GM19351 (cell line): ENCODE results near the gene TGIF2.

ENCODE experiments used
- ATAC-seq: cut with Tn5 transposase; IDR thresholded peaks from one replicate; pipeline ENCODE4 v1.9.1; 2021; ENCODE audit warnings: mild to moderate bottlenecking, moderate library complexity; ENCODE audit not compliant: unreplicated experiment

The TGIF2 gene

DNA sequence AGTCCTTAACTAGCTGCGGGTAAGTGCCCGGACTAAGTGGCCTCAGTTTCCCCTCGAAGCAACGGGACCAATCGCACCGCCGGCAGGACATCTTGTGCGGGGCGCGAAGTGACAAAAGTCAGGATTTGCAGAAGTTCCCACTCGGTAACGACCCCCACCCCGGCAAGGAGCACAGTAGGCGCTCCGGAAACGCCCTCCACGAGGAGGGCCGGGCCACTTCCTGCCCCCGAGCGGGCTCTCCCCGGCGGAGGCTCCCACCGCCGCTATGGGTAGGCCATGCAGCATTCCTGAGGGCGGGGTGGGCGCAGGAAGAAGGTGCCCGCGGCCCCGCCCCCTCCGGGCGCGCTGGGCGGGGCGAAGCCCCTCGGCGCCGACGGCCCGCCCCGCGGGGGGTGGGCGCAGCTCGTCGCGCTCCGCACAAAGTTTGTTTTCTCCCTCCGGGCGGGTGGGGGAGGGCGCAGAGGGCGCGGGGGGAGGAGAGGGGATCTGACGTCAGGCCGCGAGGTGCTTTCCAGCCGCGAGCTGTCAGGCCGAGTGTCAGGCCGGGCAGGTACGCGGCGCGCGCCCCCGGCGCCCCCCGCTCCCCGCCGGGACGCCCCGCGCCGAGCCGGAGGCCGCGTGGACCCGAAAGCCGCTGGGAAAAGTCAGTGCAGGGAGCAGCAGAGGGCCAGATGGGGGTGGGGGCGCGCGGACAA is at the start of gene TGIF2:
TGIF2 (plus strand) TSS at position 495 of the 695 bp plus-strand sequence. CDS start 5,178 bp downstream, outside the sequence.
- peak; percentile 61 for ATAC-seq

DNA sequence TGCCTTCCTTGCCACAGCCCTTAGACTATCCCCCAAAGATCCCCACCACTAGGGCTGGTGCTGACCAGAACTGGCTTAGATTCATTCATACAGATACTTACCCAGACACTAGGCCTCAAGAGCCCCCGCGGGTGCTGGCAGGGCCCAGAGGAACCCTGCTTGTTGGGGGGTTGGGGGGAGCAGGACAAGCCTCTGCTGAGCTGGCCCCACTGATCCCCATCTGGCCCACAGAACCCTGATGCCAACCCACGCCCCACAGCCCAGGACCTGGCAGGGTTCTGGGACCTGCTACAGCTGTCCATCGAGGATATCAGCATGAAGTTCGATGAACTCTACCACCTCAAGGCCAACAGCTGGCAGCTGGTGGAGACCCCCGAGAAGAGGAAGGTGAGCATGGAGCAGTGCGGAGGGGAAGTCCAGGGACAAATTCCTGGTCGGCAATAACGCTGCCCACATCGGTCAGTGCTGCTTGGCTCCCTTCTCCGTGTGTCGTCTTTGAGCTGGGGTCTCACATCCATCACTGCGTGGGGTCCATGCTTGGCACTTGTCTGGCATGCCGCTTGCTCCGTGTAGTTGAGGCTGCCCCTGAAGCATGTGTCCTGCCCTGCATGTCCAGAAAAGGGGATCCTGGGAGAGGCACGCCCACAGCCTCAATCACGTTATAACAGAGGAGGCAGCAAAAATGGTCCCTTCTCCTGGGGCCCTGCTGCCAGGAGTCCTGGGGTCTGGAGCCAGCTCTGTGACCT is 47.6 kb upstream of the TGIF2 start:
- ATAC-seq: no peak

DNA sequence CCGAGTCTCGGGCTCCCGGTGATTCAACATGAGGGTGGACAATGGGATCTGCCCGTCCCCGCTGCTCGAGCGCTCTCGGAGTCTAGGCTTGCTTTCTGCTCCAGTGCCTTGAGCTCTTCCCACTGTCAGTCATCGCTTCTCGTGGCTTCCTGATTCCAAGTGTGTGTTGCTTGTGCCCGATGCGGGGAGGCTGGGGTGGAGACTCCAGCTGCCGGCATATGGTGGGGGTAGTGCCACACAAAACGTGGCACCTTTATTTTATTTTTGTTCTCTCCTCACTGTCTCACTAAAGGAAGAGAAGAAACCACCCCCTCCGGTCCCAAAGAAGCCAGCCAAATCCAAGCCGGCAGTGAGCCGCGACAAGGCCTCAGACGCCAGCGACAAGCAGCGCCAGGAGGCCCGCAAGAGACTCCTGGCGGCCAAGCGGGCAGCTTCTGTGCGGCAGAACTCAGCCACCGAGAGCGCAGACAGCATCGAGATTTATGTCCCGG is 46.8 kb upstream of the TGIF2 start:
- no peak for ATAC-seq

DNA sequence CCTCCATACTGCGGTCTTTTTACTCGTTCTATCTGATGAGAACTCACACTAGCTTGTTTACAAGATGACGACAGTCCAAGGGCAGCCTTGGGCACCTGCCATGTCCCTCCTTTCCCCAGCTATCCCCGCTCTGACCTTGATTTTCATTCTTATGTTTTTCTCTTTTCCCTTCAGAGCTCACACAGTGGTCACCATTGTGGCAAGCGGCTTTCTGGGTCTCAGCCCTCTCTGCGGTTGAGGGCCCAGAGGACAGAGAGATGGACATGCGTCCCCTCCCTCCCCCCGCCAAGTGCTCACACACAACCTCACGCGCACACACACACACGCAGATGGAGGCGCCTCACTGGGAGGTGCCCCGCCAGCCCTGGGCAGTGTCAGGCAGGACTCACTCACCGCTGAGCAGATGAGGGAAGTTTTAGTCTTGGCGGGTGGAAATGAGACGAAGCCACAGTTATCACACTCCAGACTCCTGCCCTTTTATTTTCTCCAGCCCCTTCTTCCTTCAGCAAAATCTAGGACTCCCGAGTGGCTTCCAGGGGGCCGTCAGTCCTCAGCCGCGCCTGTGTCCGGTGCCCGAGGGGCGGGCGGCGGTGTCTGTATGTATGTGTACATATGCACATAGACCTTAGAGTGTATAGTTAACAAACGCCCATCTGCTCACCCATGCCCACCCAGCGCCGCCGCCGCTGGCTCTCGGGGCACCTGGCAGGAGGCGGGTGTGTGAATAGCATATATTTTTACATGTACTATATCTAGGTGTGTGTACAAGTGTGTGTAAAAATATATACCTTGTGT is 45.9 kb upstream of the TGIF2 start:
- ATAC-seq: no peak

DNA sequence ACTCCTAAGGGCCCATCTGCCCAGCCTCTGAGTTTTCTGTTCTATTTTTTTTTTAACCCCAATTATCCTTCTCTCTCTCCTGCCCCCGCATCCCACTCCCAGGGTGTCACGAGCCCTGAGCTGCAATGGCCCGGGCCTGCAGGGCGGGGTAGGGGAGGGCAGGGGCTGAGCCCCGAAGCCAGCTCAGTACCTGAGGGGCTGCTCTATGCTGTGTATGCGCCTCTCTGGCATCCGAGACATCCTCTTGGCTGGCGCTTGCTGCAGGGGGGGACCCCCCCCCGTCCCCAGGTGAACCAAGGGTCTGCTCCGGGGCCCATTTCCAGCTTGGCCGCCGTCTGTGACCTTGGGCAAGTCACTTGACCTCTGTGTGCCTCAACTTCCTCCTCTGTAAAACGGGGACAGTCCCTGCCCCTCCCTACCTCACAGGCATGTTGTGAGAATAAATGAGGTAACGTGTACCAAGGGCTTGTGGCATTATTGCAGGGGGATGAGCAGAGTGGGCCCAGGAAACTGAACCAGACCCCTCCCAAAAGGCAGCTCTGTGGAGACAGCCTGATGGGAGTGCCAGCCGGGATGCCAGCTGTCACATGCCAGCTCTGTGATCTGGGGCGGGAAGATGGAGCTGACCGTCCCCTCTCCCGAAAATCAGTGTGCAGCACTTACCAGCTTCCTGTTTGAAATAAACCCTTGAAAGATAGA is 45.1 kb upstream of the TGIF2 start:
- ATAC-seq: no peak

DNA sequence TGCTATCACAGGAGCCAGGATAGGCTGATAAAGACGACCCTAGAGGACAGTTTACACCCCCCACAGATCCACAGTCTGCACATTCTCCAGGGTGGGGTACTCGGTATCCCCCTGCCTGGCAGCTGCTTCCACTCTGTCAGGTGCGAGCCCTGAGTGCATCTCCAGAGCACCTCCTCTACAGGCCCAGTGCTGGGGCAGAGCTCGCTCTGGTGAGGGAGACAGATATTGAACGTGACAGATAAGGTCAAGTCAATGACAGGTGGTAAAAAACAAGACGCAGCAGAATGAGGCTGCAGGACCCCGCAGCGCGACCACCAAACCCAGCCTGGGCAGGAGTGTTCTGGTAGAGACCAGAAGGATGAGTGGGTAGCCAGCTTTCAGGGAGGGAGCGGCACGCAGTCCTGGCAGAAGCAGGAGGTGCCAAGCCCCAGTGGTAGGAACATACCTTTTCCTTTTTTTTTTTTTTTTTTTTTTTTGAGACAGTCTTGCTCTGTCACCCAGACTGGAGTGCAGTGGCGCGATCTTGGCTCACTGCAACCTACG is 44.5 kb upstream of the TGIF2 start:
- no peak for ATAC-seq

DNA sequence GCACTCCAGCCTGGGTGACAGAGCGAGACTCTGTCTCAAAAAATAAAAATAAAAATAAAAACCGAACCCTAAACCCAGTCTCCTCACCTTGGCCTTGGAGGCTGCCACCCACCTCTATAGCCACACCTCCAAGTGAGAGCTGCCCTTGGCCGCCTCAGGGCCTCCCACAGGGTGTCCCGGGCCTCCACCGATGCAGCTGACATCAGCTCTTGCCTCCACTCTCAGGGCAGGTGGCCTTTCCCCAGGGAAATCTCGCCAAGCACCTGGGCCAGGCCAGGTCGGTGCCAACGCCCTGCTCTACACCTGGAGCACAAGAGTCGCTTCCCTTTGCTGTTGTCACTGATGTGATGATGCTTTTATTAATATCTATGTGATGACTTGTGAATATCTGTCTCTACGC is 41.0 kb upstream of the TGIF2 start:
- no peak for ATAC-seq

DNA sequence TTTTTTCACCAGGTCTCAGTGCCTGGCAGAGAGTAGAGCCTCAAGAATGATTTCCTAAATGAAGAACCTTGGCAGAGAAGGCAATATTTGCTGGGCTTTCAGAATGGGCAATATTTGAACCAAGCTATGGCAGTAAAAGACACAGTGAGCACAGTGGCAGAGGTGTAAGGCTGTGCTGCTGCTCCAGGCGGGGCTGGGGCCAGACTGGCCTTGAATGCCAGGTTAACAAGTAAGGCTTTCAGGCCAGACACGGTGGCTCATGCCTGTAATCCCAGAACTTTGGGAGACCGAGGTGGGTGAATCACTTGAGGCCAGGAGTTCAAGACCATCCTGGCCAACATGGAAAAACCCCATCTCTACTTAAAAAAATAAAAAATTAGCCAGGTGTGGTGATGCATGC is 40.6 kb upstream of the TGIF2 start:
- no peak for ATAC-seq

DNA sequence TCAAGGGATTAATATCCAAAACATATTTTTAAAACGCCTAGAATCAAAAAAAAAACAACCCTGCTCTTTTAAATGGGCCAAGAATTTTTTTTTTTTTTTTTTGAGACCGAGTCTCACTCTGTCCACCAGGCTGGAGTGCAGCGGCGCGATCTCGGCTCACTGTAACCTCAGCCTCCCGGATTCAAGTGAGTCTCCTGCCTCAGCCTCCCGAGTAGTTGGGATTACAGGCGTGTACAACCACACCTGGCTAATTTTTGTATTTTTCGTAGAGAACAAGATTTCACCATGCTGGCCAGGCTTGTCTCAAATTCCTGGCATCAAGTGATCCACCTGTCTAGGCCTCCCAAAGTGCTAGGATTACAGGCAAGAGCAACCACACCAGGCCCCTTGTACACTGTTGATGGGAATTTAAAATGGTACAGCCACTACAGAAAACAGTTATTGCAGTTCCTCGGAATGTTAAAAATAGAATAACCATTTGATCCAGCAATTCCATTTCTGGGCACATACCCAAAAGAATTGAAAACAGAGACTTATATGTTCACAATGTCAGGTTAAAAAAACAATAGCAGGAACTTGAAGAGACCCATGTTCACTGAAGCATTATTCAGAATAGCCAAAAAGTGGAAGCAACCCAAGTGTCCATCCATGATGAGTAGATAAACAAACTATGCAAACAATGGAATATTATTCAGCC is 35.2 kb upstream of the TGIF2 start:
- ATAC-seq: no peak

DNA sequence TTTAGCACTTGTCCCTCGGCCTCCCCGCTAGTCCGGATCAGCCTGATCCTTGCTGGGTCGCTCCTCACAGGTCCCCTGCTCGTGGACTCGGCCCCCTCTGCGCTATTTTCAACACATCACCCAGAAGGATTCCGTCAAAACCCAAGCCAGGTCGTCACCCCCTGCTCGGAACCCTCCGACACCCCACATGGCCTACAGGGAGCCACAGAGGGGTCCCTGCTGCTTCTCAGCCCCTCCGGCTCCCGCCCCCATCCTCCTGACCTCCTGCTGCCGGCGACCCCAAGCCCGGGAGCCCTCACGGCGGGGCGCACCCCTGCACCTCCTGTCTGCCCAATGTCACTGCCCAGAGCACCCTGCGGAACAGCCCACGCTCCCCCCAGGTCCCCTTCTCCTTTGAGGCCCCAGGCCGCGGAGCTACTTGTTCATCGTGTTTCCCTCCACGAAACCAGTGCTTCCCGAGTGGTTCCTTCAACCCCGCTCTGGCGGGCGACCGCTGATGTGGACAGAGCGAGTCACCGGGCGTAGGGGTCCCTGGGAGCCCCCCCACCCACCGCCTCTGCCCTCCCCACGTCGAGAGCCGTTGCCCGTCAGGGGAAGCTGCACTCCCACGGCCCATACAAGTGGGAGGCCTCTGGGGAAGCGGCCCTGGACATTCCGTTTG is 32.7 kb upstream of the TGIF2 start:
- ATAC-seq: no peak

DNA sequence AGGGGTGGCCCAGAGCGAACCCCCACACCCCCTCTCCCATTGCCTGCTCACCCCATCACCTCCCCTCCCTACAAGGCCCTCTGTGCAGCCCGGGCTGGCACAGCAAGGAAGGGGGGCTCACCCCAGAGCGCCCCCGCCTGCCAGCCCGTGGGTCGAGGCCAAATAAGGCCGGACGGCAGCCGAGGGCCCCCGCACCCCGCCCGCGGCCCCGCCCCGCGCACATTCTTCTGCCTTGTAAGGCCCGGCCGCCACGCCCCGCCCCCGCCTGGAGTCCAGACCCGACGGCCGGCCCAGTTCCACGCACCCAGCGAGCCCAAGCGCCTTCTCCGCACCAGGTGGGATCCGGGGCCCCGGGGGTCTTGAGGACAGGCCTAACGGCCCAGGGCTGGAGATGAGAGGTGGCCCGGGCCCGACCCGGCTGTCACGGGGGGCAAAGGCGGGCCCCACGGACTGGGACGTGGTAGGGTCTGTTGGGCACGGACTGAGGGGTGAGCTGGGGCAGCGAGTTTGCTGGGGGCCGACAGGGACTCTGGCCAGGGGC is 32.1 kb upstream of the TGIF2 start, which contains the start of gene MYL9:
MYL9 (plus strand) TSS at position 293 of the 541 bp plus-strand sequence. CDS start 3,366 bp downstream, outside the sequence.
- no peak for ATAC-seq

DNA sequence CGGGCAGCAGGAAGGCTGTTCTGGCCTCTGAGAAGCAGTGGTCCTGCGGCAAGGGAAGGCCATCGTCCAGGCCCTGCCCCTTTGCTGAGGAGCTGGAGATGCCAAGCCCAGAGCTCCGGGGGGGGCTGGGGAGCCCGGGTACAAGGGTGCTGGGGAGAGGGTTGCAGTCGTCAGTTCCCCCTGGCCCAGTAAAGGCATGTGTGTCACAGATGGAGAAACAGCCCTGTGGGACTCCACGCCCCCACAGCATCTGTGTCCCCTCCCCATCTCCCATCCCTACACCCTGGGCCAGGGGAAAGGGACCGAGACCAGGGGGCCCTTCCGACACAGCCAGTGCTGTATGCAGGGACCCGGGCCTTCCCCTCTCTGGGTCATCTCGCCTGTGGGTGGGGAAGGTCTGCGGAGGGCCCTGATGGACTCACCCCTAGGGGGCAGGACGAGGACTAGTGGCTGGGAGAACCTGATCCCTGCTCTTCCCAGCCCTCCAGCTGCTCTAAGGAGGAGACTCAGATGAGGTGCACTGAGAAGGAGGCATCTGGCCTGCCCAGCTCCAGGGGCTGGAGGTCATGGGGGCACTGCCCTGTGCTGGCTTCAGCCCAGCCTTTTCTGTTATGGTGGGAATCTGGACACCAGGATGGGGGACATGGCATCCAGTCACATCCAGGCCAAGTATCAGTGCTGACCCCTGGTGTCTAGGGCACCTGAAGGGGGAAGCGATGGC is 31.5 kb upstream of the TGIF2 start:
- ATAC-seq: no peak

DNA sequence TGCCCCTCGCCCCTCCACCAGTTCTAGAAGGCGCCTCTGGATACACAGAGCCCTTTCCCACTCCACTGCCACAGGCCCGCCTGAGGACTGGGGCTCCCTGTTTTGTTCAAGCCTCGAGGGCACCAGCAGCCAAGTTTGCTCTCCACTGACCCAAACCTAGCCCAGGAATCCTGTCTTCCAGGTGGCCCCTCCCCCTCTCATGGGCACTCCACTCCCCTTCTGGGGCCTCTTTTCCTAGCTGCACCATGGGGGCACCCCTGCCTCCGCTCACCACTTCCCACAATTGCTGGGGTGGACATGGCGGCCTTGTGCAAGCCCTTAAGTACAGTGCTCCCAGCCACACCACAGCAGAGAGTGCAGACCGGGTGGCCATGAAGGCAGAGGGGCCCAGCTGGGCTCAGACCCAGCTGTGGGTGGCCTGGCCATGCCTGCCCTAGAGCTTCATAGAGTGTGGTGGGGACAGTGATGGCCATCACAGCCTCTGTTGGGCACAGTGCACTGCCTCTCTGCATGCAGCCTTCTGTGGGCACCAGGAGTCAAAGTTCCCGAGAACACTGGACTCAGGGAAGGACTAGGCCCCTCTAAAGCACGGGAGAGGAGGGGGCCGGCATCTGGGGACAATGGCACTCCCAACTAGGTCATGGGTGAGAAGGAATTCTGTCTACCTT is 30.7 kb upstream of the TGIF2 start:
- no peak for ATAC-seq

DNA sequence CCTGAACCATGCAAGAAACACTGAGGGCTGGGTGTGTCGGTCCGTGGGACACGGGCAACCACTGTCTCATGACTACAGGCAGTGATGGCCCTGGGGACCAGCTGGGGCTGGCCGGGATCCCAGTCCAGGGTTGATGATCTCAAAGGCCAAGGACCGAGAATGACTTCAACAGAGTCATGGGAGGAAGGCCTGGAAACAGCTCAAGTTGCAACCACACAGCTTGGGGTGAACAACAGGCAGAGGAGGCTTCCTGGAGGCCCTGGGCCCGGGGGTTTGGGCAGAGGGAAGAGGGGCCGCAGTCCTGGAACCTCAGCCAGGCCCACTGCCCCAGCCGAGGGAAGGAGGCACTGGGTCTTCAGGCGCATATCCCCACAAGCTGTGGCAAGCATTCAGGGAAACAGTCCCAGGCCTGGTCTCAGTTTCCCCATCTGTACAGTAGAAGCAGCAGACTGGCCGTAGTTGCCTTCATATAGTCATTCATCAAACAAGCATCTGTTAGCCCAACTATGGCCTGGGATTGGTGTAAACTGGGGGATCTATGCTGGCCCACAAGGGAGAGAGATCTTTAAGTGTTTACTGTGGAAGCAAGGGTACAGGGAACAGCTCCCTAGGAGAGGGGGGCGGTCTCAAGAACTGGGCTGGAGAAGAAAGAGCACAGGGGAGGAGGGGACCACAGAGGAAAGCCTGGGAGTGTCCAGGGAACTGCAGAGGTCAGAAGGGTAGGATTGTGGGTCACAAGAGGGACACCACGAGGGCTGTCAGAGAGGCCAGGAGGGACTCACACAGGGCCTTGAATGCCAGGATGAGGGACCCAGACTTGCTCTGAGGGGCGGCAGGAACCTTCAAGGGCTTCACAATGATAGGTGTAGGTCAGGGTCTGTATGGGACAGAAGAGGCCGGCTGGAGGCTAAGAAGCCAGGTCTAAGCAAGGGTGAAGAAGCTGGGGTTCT is 29.9 kb upstream of the TGIF2 start:
- ATAC-seq: no peak

DNA sequence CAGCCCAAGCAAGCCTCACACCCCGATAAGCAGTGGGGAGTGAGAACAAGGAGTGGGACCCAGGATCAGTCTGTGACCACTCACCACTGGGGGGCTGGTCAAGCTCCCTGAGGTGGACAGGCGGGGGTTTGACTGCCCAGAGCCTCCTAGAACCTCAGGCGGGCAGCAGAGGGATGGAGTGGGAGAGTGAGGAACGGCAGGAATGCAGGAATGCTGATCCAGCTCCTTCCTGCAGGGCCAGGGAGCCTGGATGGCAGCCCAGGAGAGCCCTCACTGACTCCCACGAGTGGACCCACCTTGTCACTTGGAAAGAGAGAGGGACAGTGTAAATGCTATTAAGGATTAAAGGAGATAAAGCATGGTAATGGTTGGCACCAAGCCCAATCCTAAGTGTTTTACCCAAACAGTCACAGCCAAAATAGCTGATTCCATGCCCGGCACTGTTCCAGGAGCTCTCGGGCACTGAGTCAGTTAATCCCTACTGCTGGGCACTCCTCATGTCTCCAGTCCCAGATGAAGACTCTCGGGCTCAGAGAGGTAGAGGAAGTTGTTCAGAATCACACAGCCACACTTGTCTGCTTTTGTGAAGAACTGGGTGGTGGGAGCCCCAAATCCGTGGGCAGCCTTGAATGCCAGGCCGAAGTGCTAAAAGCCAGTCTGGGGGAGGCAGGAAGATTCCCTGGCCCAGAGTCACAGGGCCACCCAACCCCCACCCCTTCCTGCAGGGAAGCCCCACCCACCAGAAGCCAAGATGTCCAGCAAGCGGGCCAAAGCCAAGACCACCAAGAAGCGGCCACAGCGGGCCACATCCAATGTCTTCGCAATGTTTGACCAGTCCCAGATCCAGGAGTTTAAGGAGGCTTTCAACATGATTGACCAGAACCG is 29.0 kb upstream of the TGIF2 start:
- no peak for ATAC-seq
